ENCODE results near the gene GNMT.
"Not testable (repeated sequence)": the region's sequence is repeated elsewhere in the genome, so short reads cannot be mapped to it uniquely, and the experiment has no call there.

The GNMT gene

DNA sequence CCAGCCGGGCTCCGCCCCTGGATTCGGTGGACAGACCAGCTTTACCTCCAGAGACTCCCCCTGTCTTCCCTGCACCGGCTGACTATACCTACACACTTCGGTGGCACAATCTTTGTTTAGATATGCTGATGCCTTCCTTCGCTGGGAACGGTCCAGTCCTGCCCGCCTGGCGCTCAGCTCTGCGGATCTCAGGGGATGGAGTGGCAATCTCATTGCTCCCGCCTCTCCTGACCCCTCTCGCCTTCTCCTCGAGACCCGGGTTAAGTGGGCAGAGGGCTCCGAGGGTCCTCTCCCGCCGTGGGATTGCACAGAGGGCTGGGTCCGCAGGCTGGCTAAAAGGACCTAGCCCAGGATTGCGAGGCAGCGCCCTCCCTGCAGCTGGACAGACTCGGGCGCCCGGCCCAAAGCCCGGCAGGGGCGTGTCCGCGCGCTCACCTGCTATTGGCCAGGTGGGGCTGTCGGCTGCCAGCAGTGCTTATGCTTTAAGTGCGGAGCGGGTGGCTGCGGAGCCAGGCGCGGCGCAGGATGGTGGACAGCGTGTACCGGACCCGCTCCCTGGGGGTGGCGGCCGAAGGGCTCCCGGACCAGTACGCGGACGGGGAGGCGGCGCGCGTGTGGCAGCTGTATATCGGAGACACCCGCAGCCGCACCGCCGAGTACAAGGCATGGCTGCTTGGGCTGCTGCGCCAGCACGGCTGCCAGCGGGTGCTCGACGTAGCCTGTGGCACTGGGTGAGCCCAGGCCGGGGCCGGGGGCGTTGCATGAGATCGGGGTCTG lies at the start of gene GNMT:
GNMT (plus strand) TSS at position 512 of the 777 bp plus-strand sequence; CDS start at position 526, 14 bp downstream.
- peak; percentile 61 for DNase-seq

DNA sequence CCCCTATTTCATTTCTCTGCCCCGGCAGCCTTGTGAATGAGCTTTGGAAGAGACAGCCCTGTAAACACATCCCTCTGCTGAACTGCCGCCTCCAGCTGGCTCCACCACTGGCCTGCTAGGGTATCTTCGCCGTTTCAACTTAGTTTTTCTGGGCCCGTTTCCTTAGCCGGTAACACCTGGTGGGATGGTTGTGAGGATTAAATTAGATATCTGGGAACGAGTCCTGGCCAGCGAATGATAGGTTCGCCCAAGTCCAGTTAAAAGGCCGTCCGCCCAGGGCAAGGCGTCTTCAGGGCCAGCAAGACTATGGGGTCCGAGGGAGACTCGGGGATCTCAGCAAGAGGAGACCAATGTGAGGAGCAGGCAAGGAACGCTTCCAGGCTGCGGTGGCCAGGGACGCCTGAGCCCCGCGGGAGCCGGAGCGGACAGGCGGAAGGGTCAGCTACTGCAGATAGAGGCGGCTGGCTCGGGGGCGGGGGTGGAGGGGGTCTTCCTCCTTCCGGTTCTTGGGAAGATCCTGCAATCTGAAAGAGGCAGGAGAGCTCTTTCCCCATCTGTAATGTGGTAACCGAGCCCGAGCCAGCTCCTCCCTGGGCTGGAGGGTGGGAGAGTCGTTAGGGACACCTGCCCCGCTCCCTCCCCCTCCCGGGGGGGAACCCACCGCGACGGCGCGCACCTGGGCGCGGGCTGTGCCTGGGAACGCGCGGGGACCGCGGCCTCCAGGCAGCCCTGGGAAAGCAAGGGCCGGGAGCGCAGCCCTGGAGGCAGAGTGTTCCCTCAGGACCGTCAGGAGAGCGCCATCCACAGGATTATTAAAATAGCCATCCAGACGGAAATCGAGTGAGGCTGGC lies 49.2 kb upstream of the GNMT start:
- DNase-seq, result no peak

DNA sequence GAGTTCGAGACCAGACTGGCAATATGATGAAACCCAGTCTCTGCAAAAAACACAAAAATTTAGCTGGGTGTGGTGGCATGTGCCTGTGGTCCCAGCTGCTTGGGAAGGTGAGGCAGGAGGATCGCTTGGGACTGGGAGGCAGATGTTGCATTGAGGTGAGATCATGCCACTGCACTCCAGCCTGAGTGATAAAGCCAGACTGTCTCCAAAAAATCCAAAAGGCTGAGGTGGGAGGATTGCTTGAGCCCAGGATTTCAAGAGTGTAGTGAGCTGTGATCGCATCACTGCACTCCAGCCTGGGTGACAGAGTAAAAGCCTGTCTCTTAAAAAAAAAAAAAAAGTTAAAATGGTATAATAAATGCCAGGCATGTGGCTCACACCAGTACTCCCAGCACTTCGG lies 46.0 kb upstream of the GNMT start:
- no peak for DNase-seq

DNA sequence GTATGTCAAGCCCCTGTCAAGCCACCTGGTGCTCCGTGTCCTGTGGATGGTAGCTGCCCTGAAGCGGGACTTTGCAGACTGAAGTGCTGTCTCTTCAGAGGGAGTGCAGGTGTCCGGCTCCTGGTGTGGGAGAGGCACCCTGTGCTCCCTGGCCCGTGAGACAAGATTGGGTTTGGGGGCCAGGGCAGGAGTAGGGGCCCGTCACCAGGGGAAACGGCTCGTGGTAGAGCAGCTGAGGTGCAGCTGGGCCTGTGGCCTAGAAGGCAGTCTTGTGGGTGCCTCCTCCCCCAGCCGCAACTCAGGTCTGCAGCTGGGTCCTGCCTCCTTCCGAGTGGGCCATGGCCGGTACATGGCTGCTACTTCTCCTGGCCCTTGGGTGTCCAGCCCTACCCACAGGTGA lies 44.8 kb upstream of the GNMT start, which contains the start of gene PTCRA:
PTCRA (plus strand) TSS at position 322 of the 400 bp plus-strand sequence; CDS start at position 339, 17 bp downstream.
- DNase-seq, result no peak

DNA sequence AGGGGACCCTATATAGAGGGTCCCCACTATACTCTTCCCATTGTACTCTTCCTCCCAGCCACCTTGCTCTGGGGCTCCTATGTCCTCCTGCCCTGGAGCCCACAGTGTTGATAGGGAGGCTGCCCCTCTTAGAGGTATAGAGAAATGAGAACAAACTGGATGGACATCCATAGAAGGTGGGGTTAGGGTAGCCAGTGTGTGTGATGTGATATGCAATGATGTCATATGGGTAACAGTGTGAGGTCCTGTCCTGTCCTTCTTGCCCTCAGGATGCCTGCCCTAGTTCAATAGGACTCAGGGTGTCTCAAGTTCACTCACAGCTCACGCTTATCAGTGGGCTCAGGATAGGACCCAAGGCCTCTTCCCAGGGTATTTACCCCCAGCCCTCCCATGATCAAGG lies 44.3 kb upstream of the GNMT start:
- DNase-seq, result no peak

DNA sequence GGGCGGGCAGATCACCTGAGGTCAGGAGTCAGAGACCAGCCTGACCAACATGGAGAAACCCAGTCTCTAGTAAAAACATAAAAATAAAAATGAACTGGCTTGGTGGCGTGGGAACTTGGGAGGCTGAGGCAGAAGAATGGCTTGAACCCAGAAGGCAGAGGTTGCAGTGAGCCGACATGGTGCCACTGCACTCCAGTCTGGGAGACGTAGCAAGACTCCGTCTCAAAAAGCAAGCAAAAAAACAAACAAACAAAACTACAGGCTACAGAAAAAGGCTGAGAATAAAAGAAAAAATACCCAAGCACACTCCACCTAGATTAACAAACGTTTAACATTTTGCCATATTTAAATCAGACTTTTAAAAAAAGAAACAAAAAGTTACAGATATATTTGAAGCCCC lies 38.8 kb upstream of the GNMT start:
- no peak for DNase-seq

DNA sequence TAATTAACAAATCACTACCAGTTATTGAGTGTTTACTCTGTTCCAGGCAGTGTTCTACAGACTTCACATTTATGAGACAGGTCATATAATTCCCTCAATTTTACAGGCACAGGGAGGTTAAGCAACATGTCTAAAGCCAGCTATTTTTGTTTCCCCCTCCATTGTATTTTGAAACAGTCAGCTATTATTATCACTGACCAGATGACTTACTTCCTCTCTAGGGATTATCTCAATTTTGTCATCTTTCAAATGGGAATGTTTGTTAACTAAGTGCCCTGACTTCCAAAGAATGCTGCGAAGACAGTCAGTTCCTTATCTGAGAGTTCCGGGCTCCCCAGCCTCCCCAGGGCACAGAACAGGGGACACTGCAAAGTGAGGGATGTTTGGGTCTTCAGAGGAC lies 36.9 kb upstream of the GNMT start:
- DNase-seq, result no peak

DNA sequence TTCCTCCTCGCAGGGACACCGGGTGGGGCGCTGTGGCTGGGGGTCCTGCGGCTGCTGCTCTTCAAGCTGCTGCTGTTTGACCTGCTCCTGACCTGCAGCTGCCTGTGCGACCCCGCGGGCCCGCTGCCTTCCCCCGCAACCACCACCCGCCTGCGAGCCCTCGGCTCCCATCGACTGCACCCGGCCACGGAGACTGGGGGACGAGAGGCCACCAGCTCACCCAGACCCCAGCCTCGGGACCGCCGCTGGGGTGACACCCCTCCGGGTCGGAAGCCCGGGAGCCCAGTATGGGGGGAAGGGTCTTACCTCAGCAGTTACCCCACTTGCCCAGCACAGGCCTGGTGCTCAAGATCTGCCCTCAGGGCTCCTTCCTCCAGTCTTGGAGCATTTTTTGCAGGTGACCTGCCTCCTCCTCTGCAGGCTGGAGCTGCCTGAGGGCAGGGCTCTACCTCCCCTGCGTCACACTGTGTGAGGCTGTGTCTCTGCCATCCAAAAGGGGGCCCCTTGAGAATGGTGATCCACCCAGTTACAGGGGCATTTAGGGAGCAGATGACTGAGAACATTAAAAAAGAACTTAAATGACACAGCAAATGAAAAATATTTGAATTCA lies 35.2 kb upstream of the GNMT start:
- no peak for DNase-seq

DNA sequence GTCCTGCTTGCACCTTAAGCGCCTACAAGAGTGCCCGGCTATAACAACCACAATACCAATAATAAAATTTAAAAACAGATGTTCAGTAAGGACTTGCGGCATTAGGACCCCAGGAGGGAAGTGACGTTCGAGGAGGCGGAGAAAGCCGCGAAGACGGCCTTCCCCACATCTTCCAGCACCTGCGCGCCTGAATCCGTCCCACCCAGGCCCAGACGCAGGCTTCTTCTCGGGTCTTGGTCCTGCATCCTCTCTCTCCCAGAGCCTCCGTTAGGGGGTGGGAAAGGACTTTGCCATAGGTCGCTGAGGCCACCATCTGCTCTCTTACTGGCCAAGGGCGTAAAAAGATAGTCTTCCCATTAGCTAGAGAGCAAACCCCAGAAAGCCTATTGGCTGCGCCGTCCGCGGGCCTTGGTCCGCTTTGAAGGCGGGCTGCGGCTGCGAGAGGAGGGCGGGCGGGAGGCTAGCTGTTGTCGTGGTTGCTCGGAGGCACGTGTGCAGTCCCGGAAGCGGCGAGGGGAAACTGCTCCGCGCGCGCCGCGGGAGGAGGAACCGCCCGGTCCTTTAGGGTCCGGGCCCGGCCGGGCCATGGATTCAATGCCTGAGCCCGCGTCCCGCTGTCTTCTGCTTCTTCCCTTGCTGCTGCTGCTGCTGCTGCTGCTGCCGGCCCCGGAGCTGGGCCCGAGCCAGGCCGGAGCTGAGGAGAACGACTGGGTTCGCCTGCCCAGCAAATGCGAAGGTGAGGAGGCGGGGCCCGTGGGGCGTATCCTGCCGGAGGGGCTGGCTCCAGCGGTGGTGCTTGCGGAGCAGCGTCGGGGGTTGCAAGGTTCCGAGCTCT lies 31.4 kb upstream of the GNMT start, which contains the start of gene CNPY3:
CNPY3 (plus strand) TSS at position 495 of the 835 bp plus-strand sequence; CDS start at position 586, 91 bp downstream.
- peak; percentile 92 for DNase-seq

DNA sequence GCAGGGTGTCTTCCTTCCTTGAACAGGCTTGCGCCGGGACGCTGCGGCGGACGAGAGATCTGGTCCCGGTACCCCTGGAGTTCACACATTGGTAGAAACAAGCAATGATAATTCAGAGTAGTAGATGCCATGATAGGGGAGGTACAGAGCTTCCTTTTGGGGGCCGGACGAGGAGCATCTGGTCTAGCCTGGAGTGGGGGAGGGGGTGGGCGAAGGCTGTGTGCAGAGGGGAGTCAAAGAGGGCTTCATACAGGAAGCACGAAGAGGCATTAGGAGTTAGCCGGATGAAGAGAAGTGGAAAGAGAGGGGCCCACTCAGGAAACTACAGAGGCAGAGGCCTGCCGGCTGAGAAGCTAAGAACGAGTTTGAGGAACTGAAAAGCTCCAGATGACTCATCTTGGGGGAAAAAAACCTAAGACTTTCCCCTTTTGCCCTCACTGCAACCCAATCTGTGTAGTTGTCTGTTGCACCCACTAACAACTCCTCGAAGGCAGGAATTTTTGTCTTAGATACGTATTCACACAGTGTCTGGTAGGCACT lies 30.7 kb upstream of the GNMT start:
- DNase-seq, result no peak

DNA sequence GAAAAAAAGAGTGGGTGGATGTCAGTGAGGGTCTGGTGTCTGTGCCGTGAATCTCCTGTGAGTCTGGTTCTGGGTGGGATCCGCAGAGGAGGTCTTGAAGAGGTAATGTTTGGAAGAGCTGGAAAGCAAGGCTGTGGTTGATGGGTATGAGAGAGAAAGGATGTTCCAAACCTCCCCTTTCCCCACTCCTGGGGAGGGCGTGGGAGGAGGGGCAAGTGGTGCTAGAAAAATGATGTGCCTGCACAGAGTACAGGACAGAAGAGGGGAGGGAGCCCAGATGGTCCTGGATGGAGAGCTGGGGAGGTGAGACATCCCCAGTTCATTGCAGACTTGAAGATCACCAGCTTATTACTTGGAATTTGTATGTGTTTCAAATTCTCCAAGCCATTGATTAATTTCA lies 28.1 kb upstream of the GNMT start:
- no peak for DNase-seq

DNA sequence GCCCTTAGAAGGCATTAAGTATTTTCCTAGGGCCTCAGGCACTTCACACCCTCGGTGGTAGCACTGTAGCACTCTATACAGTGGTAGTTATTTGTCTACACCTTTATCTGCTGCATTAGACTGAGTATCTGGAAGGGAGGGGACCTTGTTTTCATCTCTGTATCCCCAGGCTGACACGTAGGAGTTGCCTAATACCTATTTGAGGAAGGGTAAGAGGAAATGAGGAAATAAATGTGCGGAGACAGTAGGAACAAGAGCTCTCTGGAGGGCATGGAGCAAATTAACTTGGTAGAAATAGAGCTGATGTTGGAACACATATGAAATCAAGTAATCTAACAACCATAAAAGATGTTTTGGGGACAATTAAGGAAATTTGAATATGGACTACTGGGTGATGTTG lies 27.3 kb upstream of the GNMT start:
- DNase-seq, result no peak

DNA sequence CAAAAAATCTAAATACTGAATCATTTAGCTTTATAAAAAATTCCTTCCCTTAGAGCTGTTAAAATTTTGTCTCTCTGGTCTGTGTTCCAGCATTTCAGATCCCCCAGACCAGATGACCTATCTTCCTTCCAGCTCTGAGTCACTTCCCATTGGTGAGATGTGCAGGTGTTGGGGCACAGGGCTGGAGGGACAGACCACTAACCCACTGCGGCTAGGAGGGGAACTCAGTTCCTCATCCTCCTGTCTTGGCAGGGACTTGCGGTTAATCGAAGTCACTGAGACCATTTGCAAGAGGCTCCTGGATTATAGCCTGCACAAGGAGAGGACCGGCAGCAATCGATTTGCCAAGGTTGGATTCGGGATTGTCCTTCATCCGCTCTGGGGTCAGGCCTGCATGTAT lies 25.2 kb upstream of the GNMT start:
- no peak for DNase-seq

DNA sequence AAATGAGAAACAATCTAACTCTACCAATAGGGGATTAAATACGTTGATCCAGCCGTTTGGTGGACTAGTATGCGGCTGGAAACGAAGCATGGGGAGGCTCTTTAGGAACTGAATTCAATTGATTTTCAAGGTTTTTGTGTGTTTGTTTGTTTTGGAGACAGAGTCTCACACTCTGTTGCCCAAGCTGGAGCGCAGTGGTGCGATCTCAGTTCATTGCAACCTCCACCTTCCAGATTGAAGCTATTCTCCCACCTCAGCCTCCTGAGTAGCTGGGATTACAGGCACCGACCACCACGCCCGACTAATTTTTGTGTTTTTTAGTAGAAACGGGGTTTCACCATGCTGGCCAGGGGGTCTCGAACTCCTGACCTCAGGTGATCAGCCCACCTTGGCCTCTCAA lies 24.2 kb upstream of the GNMT start:
- DNase-seq, result no peak

DNA sequence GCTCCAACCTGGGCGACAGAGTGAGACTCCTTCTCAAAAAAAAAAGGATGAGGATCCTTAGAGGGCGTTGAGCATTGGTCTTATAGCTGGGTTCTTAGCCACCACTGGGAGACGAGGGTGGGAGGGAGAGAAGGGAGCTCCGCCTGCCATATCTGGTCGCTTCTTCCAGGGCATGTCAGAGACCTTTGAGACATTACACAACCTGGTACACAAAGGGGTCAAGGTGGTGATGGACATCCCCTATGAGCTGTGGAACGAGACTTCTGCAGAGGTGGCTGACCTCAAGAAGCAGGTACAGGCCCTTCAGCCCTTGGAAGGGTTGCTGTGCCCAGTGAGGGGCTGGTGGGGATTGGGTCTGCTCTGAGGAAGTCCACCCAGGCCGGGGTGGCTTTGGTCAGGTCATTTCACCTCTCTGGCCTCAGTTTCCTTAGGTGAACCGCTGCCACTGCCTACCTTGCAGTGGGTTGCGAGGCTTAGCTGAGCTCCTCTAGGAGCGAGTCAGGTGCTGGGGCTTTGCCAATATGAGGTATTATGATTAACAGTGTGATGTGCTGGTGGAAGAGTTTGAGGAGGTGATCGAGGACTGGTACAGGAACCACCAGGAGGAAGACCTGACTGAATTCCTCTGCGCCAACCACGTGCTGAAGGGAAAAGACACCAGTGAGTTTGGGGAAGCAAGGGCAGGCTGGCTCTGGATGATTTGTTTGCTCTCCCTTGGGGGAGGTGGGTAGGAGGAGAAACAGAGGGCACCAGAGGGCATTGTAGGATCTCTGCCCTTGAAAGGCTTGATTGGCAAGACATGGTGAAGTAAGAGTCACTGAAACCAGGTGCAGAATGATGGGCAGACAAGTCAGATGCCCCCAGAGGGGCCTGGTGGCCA lies 22.8 kb upstream of the GNMT start:
- DNase-seq, result no peak

DNA sequence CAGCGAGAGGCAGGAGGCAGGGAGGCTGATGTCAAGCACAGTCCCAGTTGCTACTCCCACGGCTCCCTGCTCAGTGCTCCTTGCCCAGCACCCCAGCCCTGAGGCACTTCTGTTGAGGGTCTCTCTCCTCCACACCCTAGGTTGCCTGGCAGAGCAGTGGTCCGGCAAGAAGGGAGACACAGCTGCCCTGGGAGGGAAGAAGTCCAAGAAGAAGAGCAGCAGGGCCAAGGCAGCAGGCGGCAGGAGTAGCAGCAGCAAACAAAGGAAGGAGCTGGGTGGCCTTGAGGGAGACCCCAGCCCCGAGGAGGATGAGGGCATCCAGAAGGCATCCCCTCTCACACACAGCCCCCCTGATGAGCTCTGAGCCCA lies 22.1 kb upstream of the GNMT start:
- no peak for DNase-seq

DNA sequence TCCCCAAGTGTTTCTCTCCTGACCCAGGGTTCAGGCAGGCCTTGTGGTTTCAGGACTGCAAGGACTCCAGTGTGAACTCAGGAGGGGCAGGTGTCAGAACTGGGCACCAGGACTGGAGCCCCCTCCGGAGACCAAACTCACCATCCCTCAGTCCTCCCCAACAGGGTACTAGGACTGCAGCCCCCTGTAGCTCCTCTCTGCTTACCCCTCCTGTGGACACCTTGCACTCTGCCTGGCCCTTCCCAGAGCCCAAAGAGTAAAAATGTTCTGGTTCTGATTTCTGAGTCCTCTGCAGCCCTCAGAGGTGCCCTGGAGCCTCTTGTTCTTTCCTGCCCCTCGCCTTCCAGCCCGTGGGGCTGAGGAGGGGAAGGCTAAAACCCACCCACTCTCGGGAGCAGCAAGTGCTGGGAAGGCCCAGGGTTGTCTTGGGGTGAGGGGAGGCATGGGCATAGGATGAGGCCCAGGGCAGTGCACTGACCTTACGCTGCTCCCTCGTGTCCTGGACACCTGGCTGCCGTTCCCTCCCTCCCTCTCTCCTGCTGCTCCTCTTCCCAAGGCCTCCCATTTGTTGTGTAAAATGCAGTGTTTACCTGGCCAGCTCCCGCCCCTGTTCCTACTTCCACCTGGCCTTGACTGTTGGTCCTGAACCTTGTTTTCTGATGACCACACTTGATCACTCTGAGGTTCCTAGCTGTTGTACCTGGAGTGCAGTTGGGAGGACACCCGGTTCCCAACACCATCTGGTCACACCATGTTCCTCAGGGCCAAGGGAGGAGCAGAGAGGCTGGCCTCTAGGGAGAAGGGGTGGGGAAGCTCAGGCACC lies 21.4 kb upstream of the GNMT start:
- no peak for DNase-seq

DNA sequence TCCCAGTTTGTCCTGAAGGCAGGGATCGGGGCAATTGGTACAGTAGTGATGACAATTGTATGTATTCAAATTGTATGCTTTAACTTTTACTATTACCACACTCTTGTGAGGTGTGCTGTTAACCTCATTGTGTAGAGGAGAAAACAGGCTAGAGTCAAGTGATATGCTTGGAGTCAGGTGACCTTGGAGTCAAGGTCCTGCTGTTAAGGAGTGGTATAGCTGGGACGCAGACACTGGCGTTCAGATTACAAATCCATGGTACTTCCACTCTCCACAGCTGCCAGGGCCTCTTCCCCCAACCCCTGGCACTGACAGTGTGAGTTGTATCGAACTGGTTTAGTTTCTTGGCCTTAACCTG lies 20.8 kb upstream of the GNMT start:
- DNase-seq, result no peak

DNA sequence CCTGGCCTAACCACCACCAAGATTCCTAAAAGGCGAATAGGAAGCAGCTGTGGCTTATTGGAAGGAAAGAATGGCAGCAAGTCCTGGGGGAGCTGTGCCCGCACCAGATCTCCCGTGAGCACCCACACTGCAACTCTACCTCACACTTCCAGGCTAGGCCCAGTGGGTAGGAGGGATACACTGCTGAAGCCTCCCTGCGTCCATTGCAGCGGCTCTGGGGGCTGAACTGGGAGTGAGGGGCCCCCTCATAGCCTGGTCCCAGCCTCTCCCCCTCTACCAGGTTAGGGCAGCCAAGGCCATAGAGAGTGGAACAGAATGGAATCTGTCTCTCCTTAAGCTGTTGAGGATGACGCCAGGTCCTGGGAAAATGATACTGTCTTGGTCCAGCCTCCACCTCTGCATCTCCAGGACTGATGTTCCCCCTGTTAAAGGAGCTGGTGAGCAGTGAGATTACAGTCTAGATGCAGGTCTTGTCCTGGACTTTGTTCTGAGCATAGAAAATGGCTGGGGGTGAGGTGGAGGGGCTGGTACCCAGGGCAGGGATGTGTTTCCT lies 20.0 kb upstream of the GNMT start:
- no peak for DNase-seq

DNA sequence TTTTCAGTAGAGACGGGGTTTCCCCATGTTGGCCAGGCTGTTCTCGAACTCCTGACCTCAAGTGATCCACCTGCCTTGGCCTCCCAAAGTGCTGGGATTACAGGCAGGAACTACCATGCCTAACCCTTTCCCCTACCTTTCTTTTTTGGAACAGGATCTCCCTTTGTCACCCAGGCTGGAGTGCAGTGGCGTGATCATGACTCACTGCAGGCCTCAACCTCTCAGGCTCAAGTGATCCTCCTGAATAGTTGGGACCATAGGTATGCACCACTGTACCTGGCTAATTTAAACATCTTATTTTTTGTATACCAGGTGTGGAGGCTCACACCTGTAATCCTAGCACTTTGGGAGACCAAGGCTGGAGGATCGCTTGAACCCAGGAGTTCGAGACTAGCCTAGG lies 19.2 kb upstream of the GNMT start:
- not testable (repeated sequence) for DNase-seq

Data from NCI-H2227 treated with DMSO at 0.1 percent for 48 hours (cell line).